ENCODE data around the gene ELMO1.

ELMO1 gene

GRCh38 chr7:37076668-37077067 lies 372.0 kb downstream of the ELMO1 start:
- DNase-seq: no peak

- no peak for DNase-seq
Measured at GRCh38 chr7:37074370-37074769, 374.3 kb downstream of the ELMO1 start.

- DNase-seq: no peak
Measured at GRCh38 chr7:37071124-37071523, 377.5 kb downstream of the ELMO1 start.

- no peak for DNase-seq
Measured at GRCh38 chr7:37070471-37070870, 378.2 kb downstream of the ELMO1 start.

- no peak for DNase-seq
Measured at GRCh38 chr7:37070031-37070430, 378.6 kb downstream of the ELMO1 start.

- no peak for DNase-seq
Measured at GRCh38 chr7:37069336-37069735, 379.3 kb downstream of the ELMO1 start.

- no peak for DNase-seq
Measured at GRCh38 chr7:37068902-37069301, 379.8 kb downstream of the ELMO1 start.

- DNase-seq: no peak
Measured at GRCh38 chr7:37068038-37068437, 380.6 kb downstream of the ELMO1 start.

GRCh38 chr7:37065779-37066271 lies 382.8 kb downstream of the ELMO1 start:
- no peak for DNase-seq

GRCh38 chr7:37062560-37062859 lies 386.2 kb downstream of the ELMO1 start:
- no peak for DNase-seq

GRCh38 chr7:37061849-37062559 lies 386.7 kb downstream of the ELMO1 start:
- no peak for DNase-seq

- no peak for DNase-seq
Measured at GRCh38 chr7:37056234-37056912, 392.3 kb downstream of the ELMO1 start.

- DNase-seq: no peak
Measured at GRCh38 chr7:37054624-37055241, 393.9 kb downstream of the ELMO1 start.

GRCh38 chr7:37052705-37053104 lies 396.0 kb downstream of the ELMO1 start:
- DNase-seq: no peak

GRCh38 chr7:37050801-37051200 lies 397.9 kb downstream of the ELMO1 start:
- DNase-seq: no peak

- DNase-seq: no peak
Measured at GRCh38 chr7:37048674-37049073, 400.0 kb downstream of the ELMO1 start.

GRCh38 chr7:37047260-37047659 lies 401.4 kb downstream of the ELMO1 start:
- no peak for DNase-seq

GRCh38 chr7:37046531-37047079 lies 402.1 kb downstream of the ELMO1 start:
- no peak for DNase-seq

GRCh38 chr7:37045681-37046179 lies 402.9 kb downstream of the ELMO1 start:
- DNase-seq: no peak

- no peak for DNase-seq
Measured at GRCh38 chr7:37041461-37041860, 407.2 kb downstream of the ELMO1 start.

GRCh38 chr7:37040330-37040729 lies 408.3 kb downstream of the ELMO1 start:
- no peak for DNase-seq

- no peak for DNase-seq
Measured at GRCh38 chr7:37039131-37039749, 409.4 kb downstream of the ELMO1 start.

- no peak for DNase-seq
Measured at GRCh38 chr7:37038706-37039105, 410.0 kb downstream of the ELMO1 start.

Data from NCI-H1105 (cell line).